LNCAP (cell line): ENCODE measurements around the gene KCNA1.

Experiments used
- TF ChIP-seq, protein P1 (sequence below): fragments of 450-650 bp; IDR thresholded peaks from 2 replicates; pipeline ENCODE4 v1.5.1; 2017; ENCODE audit warnings: mild to moderate bottlenecking

Gene KCNA1

DNA sequence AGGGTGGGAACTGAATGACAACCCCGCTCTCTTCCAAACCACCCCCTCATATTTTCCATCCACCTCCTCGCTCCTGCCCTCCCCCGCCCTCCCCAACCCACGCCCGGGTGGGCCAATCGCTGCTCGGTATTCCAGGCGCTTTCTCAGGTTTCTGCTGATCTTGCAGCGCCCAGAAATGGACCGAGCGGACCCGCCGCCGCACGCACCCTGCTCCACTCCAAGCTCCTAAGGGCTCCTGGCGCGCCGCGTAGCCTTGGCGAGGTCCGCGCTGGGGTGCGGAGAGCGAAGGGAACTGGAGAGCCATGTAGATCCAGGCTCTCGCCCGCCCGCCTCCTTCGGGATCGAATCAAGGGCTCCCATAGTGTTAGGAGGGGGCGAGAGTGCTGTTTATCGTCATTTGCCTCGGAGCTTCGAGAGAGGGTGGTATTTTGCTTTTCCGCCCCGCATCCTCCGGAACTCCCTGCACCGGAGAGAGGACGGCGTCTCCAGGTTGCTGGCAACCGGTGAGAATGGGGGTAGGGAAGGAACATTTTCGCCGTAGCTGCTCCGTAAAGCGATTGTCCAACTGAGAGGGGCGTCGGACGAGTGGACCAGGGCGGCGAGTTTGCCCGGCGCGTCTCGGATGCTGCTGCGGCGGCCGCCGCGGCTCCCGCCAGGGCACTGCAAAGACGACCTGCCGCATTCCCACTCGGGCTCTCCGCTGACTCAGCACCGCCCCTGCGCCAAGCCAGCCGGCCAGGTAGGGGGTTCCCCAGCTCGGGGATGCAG, at the start of gene KCNA1:
KCNA1 (plus strand) TSS at position 172 of the 768 bp plus-strand sequence. CDS start 1,474 bp downstream, outside the sequence.
- TF ChIP-seq, protein P1, sequence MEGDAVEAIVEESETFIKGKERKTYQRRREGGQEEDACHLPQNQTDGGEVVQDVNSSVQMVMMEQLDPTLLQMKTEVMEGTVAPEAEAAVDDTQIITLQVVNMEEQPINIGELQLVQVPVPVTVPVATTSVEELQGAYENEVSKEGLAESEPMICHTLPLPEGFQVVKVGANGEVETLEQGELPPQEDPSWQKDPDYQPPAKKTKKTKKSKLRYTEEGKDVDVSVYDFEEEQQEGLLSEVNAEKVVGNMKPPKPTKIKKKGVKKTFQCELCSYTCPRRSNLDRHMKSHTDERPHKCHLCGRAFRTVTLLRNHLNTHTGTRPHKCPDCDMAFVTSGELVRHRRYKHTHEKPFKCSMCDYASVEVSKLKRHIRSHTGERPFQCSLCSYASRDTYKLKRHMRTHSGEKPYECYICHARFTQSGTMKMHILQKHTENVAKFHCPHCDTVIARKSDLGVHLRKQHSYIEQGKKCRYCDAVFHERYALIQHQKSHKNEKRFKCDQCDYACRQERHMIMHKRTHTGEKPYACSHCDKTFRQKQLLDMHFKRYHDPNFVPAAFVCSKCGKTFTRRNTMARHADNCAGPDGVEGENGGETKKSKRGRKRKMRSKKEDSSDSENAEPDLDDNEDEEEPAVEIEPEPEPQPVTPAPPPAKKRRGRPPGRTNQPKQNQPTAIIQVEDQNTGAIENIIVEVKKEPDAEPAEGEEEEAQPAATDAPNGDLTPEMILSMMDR: no peak

DNA sequence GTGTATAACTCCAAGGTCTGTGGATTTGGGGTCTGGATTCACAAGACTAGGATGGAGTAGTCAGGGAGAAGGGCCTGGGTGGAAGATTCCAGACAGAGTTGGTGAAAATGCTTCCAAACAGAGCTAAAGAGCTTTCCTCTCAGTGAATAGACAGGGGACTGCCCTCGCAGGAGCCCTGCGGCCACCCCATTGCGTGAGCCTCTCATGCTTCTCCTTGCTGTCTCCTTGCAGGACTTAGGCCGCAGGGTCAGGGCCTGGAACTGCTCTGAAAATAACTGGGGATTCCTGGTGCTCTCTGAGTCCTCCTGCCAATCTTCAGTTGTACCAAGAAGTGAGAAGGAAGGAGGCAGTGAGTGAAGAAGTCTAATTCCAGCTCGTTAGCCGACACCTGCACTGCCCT, 49.0 kb upstream of the KCNA1 start:
- TF ChIP-seq, protein P1: no peak

DNA sequence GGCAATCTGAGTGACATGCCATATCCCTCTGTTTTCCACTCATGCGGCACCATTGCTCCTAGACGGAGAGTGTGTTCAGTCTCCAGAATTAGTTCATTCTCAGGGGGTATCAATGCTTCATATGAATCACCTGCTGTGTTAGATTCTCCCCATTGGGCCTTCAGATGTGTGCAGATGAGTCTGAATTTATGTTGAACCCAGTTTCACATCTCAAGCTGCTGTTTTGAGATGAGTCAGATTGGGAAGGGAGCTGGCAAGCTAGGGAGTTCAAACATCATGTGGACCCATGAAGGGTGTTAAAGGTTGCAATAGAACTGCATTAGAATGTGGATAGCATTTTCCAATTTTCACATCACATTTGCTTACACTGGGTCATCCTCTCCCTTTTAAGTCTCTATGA, 46.9 kb upstream of the KCNA1 start:
- TF ChIP-seq, protein P1: no peak

DNA sequence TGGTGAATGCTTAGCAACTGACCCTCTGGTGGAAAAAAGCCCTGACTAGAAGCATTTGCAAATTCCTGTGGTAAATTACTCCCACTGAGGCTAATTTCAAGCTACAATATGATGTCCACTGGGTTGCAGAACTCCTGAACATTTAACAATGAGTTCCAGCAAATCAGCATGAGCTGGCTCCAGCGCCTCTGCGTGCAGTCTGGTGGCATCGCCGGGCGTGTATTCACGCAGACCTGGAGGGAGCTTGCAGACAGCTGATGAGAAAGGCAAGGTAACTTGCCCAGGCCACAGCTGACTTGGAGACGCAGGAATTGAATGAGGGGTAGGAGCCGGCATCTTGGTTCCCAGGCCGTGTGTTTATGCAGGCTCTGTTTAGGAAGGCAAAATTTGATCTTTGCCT, 45.1 kb upstream of the KCNA1 start:
- TF ChIP-seq, protein P1: no peak

DNA sequence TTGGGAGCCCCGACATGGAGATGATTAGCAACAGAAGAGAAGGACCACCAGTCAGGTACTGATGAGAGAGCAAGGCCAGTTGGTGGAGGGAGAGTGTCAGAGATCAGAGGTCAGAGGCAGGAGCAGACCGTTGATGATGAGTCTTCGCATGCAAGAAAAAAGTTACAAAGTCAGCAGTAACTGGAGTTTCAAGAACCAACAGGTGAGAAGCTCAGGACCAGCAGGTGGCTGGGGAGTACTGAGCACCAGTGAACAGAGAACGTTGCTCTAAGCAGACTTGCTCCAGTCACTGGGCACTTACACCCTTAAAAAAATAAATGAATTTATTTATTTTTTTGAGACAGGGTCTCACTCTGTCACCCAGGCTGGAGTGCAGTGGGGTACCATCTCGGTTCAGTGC, 44.5 kb upstream of the KCNA1 start:
- TF ChIP-seq, protein P1: no peak

DNA sequence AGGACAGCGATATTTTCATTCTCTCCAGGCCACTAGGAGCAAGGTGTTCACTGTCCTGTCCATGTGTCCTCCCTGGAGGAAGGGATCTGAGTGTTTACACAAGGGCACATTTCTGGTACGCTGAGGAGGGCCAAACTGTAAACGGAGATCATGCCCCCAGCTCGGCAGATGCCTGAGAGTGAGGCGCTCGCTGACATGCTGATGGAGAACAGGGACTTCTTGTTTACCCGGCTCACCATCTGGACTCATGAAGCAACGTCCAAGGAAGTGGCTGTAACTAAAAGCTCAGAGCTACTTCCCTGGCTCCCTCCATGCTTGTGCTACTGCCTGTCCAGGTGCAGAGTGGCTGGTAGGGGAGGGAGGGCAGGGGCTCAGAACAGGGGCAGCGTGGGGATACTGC, 43.4 kb upstream of the KCNA1 start:
- TF ChIP-seq, protein P1: no peak

DNA sequence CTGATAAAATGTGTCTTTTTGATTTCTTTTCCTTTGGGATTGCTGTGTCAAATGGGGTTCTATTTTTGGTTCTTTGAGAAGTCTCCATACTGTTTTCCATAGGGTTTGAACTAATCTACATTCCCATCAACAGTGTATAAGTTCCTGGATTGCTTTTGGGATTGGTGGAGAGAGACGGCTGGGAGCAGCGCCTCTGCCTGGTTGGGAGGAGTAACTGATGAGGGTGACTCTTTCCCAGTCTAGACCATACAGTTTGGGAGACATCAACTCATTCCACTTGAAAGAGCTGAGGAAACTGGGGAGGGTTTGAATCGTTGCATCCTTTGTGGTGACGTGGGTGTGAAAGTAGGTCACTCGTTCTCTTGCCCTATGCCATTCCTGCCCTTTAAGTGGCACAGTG, 42.3 kb upstream of the KCNA1 start:
- TF ChIP-seq, protein P1: no peak
